Astrocyte (in vitro differentiated cells and primary cell): Measurements from ENCODE around the gene LRP11. TPM values are rescaled to one million over a fixed set of nuclear protein-coding genes. Genes with fewer than 3 reads are reported as not detected.

Experiments
- DNase-seq: peaks from one replicate; pipeline ENCODE4 v3.0.0-alpha.2; 2010; ENCODE audit warnings: low read depth
- FAIRE-seq: peaks from 2 replicates; lab custom pipeline; 2011; peaks lifted over from hg19 to GRCh38; lab: Jason Lieb, UNC
- H2AFZ ChIP-seq: 2 replicates; pipeline ENCODE4 v1.6.0; 2012; ENCODE audit warnings: low read depth, low read length, inconsistent platforms
- H3K27ac ChIP-seq: 2 replicates; pipeline ENCODE4 v1.5.1; 2011; ENCODE audit warnings: low read depth, low read length, inconsistent platforms
- H3K27me3 ChIP-seq: 2 replicates; pipeline ENCODE4 v1.6.0; 2011; ENCODE audit warnings: low read length, inconsistent platforms; ENCODE audit not compliant: insufficient read depth
- H3K36me3 ChIP-seq: 2 replicates; pipeline ENCODE4 v1.5.1; 2011; ENCODE audit warnings: low read length, inconsistent platforms; ENCODE audit not compliant: insufficient read depth
- H3K4me1 ChIP-seq: 2 replicates; pipeline ENCODE4 v1.5.1; 2011; ENCODE audit warnings: low read length, inconsistent platforms; ENCODE audit not compliant: insufficient read depth
- H3K4me2 ChIP-seq: 2 replicates; pipeline ENCODE4 v1.6.0; 2012; ENCODE audit warnings: low read length, inconsistent platforms
- H3K4me3 ChIP-seq: 2 replicates; pipeline ENCODE4 v1.5.1; 2011; ENCODE audit warnings: low read depth, mild to moderate bottlenecking, low read length, inconsistent platforms; ENCODE audit not compliant: insufficient read depth
- H3K79me2 ChIP-seq: 2 replicates; pipeline ENCODE4 v1.6.0; 2012; ENCODE audit warnings: mild to moderate bottlenecking, low read length, inconsistent platforms; ENCODE audit not compliant: insufficient read depth
- H3K9ac ChIP-seq: 2 replicates; pipeline ENCODE4 v1.6.0; 2012; ENCODE audit warnings: mild to moderate bottlenecking, low read length, inconsistent platforms
- H3K9me3 ChIP-seq: 2 replicates; pipeline ENCODE4 v1.5.1; 2012; ENCODE audit warnings: low read depth, mild to moderate bottlenecking, low read length, inconsistent platforms; ENCODE audit not compliant: insufficient read depth
- H4K20me1 ChIP-seq: 2 replicates; pipeline ENCODE4 v1.6.0; 2012; ENCODE audit warnings: low read length, inconsistent platforms; ENCODE audit not compliant: insufficient read depth
- H3K27ac Mint-ChIP-seq: one replicate; pipeline ENCODE4 v1.8.0; 2021; ENCODE audit warnings: mild to moderate bottlenecking, mixed read lengths; ENCODE audit not compliant: unreplicated experiment
- H3K27me3 Mint-ChIP-seq: one replicate; pipeline ENCODE4 v1.8.0; 2021; ENCODE audit warnings: low read depth, mixed read lengths; ENCODE audit not compliant: unreplicated experiment
- H3K36me3 Mint-ChIP-seq: one replicate; pipeline ENCODE4 v1.8.0; 2021; ENCODE audit warnings: low read depth, mixed read lengths; ENCODE audit not compliant: unreplicated experiment
- H3K4me1 Mint-ChIP-seq: one replicate; pipeline ENCODE4 v1.8.0; 2021; ENCODE audit warnings: low read depth, mixed read lengths; ENCODE audit not compliant: unreplicated experiment
- H3K4me3 Mint-ChIP-seq: one replicate; pipeline ENCODE4 v1.8.0; 2021; ENCODE audit warnings: mild to moderate bottlenecking, moderate library complexity, mixed read lengths; ENCODE audit not compliant: unreplicated experiment
- H3K9me3 Mint-ChIP-seq: one replicate; pipeline ENCODE4 v1.8.0; 2021; ENCODE audit warnings: mild to moderate bottlenecking, mixed read lengths; ENCODE audit not compliant: unreplicated experiment
- CTCF ChIP-seq: IDR thresholded peaks from 2 replicates; pipeline ENCODE4 v1.5.1; 2011; ENCODE audit warnings: low read depth, mild to moderate bottlenecking, inconsistent platforms, low read length, moderate library complexity; ENCODE audit not compliant: insufficient read depth
- EZH2 ChIP-seq: IDR thresholded peaks from 2 replicates; pipeline ENCODE4 v1.6.1; 2012; ENCODE audit warnings: mild to moderate bottlenecking, low read length, inconsistent platforms; ENCODE audit not compliant: insufficient read depth
- total RNA-seq: library from RNA; stranded (reverse); gene quantifications from 2 replicates; pipeline ENCODE4 v1.2.1, GENCODE V29; 2021

LRP11 gene
- total RNA-seq, 1 donor from 2014 or later = 24.2 TPM

GRCh38 chr6:149820506-149820905 is 43.7 kb downstream of the LRP11 start:
- H3K4me3 Mint-ChIP-seq = no peak overlapping the region
- TF ChIP-seq EZH2 (no peak), CTCF (no peak)
- Histone ChIP-seq H4K20me1 (no peaks in the 10 kb centered on the region), H3K9me3 (no peaks in the 10 kb centered on the region), H3K9ac (no peak overlapping the region), H3K27me3 (no peaks in the 10 kb centered on the region), H3K79me2 (no peaks in the 10 kb centered on the region), H3K36me3 (no peaks in the 10 kb centered on the region), H3K4me1 (no peaks in the 10 kb centered on the region), H2AFZ (no peak overlapping the region), H3K4me3 (no peak overlapping the region), H3K4me2 (no peak overlapping the region), H3K27ac (no peak overlapping the region)
- no peak overlapping the region for H3K27ac Mint-ChIP-seq
- FAIRE-seq (no peak), DNase-seq (no peak)
- no peaks in the 10 kb centered on the region for H3K27me3 Mint-ChIP-seq
- no peaks in the 10 kb centered on the region for H3K9me3 Mint-ChIP-seq
- peaks cover 14% of the 10 kb centered on the region for H3K36me3 Mint-ChIP-seq
- no peaks in the 10 kb centered on the region for H3K4me1 Mint-ChIP-seq

- DNase-seq = no peak
- H3K4me3 ChIP-seq = no peak overlapping the region
- no peaks in the 10 kb centered on the region for H3K27me3 Mint-ChIP-seq
- H3K9me3 Mint-ChIP-seq = no peaks in the 10 kb centered on the region
- no peaks in the 10 kb centered on the region for H3K4me1 ChIP-seq
- no peaks in the 10 kb centered on the region for H3K4me1 Mint-ChIP-seq
- no peaks in the 10 kb centered on the region for H3K27me3 ChIP-seq
- H3K9ac ChIP-seq = no peak overlapping the region
- H3K27ac Mint-ChIP-seq = no peak overlapping the region
- H3K4me3 Mint-ChIP-seq = no peak overlapping the region
- no peaks in the 10 kb centered on the region for H3K79me2 ChIP-seq
- no peak overlapping the region for H2AFZ ChIP-seq
- peaks cover 8% of the 10 kb centered on the region for H3K36me3 Mint-ChIP-seq
- H3K9me3 ChIP-seq = no peaks in the 10 kb centered on the region
- no peak overlapping the region for H3K27ac ChIP-seq
- no peak for TF ChIP-seq EZH2
- TF ChIP-seq CTCF = no peak
- peaks cover 3% of the 10 kb centered on the region for H3K36me3 ChIP-seq
- H4K20me1 ChIP-seq = no peaks in the 10 kb centered on the region
- H3K4me2 ChIP-seq = no peak overlapping the region
- no peak for FAIRE-seq
Observed at GRCh38 chr6:149815788-149816187, 48.4 kb downstream of the LRP11 start.

- no peak for DNase-seq
- Mint-ChIP-seq H3K36me3 (peaks cover 8% of the 10 kb centered on the region), H3K27ac (no peak overlapping the region), H3K4me3 (no peak overlapping the region), H3K9me3 (no peaks in the 10 kb centered on the region), H3K27me3 (no peaks in the 10 kb centered on the region), H3K4me1 (no peaks in the 10 kb centered on the region)
- H3K27me3 ChIP-seq = no peaks in the 10 kb centered on the region
- H3K9ac ChIP-seq = no peak overlapping the region
- no peaks in the 10 kb centered on the region for H3K9me3 ChIP-seq
- H4K20me1 ChIP-seq = no peaks in the 10 kb centered on the region
- TF ChIP-seq CTCF = no peak
- TF ChIP-seq EZH2 = no peak
- H3K4me1 ChIP-seq = no peaks in the 10 kb centered on the region
- no peak overlapping the region for H2AFZ ChIP-seq
- no peak overlapping the region for H3K4me2 ChIP-seq
- H3K79me2 ChIP-seq = no peaks in the 10 kb centered on the region
- no peak overlapping the region for H3K4me3 ChIP-seq
- no peak overlapping the region for H3K27ac ChIP-seq
- H3K36me3 ChIP-seq = peaks cover 3% of the 10 kb centered on the region
- FAIRE-seq = no peak
Observed at GRCh38 chr6:149813351-149813750, 50.8 kb downstream of the LRP11 start.
